ENCODE results near the gene JHY.

Gene JHY

DNA sequence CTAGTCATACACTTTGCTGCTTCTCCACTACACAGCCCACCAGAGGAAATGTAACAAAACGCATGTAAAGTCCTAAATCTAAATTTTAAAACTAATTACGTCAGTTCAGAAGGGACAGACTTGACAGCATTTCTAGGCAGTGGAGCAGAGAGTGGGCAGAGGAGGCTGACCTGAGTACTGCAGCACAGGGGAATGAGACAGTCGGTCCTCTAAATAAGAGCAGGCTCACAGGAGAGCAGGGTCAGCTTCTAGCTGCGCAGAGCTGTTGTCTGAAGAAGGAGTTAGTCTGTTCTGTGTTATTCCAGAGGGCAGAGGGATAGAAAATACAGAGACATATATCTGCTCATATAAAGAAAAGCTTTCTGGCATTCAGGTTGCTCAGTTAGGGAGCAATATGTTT lies 40.3 kb downstream of the JHY start:
- no peak for DNase-seq (ENCODE audit: low read depth)

DNA sequence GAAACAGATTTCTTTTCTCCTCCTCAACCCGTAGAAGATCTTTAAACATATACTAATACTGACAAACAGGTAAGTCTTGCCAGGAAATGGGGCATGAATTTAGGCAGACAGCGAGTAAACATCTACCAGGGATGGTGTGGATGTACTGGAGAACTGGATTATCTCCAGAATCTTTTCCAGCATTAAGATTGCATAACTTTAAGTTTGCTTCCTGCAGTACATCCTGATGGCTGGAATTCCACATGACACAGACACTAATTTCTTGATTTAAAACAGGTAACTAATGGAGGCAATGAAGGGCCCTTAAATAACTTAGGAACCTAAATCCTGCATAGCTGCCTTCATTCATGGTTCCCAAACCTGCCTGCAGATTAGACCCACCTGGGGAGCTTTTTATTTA lies 40.7 kb downstream of the JHY start:
- H3K4me3 ChIP-seq (ENCODE audit: low read depth, low read length), result no peak overlapping the region
- DNase-seq (ENCODE audit: low read depth), result no peak

More for the DNA sequence above, 40.3 kb downstream of the JHY start:
- no peak overlapping the region for H3K4me3 ChIP-seq (ENCODE audit: low read depth, low read length)

DNA sequence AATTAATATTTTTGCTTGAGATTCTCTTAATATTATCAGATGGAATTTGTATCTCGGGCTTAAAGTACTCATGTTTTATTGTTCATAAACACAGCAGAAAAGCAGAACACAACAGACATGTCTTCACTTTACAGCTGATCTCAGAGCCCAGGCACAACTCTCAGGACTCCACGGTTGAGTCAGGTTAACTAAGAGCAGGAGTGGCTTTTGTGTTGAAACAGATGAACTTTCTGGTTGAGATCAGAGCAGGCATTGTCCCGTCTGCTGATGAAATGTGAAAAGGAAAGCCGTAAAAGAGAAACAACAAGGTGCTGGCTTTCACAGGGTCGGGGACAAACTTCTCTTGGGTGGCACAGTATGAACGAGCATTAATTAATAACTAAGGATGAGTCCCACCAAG lies 49.0 kb downstream of the JHY start:
- no peak overlapping the region for H3K4me3 ChIP-seq (ENCODE audit: low read depth, low read length)
- no peak for DNase-seq (ENCODE audit: low read depth)

DNA sequence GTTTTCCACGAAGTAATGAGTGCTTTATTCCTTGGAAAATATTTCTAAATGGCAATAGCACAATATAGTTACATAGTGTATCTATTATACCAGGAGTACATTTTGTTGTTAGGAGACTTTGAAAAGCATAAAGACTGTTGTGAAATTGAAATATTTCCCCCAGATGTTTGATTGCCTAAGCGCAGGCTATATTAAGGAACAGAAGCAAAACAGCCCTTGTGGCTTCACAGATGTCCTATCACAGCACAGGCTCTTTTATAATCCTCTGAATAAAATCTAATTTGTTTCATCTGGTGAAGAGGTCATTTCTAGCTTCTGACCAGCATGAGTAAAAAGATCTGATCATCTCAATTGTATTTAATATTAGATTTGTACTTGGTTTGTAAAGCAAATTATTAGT lies 50.9 kb downstream of the JHY start:
- no peak for DNase-seq (ENCODE audit: low read depth)
- no peak overlapping the region for H3K4me3 ChIP-seq (ENCODE audit: low read depth, low read length)

DNA sequence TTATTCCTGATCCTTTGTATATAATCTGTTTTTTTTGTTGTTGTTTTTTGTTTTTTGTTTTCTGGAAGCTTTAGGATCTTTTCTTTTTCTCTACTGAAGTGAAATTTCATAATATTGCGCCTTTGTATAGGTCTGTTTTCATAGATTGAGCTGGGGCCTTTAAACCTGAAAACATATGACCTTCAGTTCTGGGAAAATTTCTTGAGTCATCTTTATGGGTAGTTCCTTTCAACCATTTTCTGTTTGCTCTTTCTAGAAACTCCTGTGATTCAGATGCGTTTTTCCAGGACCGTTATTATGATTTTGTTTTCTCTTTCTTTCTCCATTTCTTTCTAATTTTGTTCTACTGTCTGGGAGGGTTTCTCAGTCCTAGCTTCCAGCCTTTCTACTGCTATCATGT lies 55.4 kb downstream of the JHY start:
- no peak for DNase-seq (ENCODE audit: low read depth)
- H3K4me3 ChIP-seq (ENCODE audit: low read depth, low read length), result no peak overlapping the region

DNA sequence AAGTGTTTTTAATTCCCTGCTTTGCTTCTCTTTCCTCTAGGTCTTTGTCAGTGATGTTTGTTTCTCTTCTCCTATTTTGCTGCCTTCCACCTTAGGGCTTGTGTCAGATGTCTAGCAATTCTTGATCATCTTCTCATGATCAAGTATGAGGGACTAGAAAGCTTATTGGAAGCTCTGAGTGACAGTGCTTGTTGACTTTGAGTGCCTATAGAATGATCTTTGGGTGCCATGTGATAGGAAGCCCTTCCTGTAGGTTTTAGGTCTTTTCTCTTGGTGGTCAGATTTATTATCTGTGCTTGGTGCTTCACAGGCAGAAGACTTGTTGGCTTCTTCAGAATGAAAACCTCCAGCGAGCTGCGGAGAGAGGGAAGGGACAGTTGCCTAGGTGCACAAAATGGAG lies 56.0 kb downstream of the JHY start:
- no peak for DNase-seq (ENCODE audit: low read depth)

DNA sequence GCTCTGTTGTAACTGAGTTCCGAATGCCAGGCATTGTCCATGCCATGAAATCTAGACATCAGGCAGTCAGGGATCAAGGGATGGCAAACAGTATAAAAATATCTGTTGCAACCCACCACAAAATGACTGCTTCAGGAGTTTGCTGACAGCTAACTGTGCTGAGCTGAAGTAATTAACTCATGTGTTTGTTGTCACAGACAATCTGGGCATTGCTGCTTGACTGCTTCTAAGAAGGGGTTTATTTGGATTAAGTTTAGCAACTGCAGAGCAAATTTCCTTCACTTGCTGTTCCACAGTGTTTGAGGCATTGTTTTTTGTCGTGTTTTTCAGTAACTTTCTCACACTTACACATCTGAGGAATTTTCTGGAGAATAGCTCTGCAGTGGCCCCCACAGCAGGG lies 68.7 kb downstream of the JHY start:
- no peak overlapping the region for H3K4me3 ChIP-seq (ENCODE audit: low read depth, low read length)
- no peak for DNase-seq (ENCODE audit: low read depth)

More for the DNA sequence above, 56.0 kb downstream of the JHY start:
- no peak overlapping the region for H3K4me3 ChIP-seq (ENCODE audit: low read depth, low read length)

DNA sequence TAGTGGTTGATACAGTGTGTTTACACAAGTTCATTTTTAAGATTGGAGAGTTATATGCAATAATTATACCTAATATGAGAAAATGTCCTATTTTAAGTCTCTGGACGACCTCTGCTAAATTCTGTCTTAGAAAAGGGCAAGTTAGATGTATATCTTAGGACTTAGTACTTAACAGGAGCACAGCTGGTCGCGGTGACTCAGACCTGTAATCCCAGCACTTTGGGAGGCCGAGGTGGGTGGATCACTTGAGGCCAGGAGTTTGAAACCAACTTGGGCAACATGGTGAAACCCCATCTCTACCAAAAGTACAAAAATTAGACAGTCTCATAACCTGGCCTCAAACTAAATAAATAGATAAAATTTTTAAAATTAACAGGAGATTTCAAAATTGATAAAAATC lies 71.9 kb downstream of the JHY start:
- no peak for DNase-seq (ENCODE audit: low read depth)
- H3K4me3 ChIP-seq (ENCODE audit: low read depth, low read length), result no peak overlapping the region

DNA sequence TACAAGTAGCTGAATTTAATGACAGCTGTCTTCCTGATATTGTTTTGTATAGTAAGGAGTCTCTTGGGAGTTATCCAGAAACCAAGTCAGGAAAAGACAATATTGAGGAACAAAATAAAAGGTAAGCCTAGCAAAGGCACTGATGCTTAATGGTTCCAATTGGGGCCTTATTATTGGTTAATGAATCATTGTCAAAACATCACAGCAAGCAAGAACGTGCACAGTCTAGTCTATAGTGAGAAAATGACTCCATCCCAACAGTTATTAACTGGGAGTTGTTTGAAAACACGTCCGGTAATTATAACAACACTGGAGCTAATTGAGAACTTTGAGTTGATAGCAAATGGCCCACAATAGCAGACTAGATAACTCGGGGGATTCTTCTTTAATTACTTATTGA lies 81.4 kb downstream of the JHY start:
- no peak overlapping the region for H3K4me3 ChIP-seq (ENCODE audit: low read depth, low read length)

DNA sequence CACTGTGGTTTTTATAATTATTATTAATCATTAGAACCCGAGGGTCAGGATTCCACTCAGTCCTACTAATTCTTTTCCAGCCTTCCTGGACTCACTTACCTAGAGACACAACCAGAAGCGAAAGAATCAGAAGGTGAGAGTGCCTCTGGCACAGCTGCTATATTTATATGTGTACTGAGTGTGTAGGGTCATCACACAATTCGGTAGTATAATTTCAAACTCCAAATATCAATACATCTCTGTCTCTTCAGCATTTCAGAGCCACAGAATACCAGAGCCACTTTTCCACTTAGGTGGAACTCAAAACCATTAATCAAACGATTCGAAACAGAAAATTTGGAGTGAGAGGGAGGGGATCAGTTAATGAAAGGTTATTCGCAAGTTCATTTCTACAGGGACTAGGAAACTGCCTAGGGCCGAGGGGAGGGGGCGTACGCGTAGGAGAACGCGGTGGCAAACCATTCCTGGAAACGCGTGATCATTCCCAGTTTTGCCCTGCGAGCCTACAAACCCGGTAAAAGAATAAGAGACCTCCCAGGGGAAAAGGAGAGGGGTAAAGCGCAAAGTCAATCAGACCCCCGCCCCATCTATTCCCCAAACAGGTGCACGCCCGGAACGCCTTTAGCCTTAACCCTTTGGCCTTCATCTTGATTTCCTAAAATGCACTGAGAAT lies 93.6 kb downstream of the JHY start:
- H3K4me3 ChIP-seq (ENCODE audit: low read depth, low read length), result no peak overlapping the region
- no peak for DNase-seq (ENCODE audit: low read depth)

More for the DNA sequence above, 81.4 kb downstream of the JHY start:
- no peak for DNase-seq (ENCODE audit: low read depth)

DNA sequence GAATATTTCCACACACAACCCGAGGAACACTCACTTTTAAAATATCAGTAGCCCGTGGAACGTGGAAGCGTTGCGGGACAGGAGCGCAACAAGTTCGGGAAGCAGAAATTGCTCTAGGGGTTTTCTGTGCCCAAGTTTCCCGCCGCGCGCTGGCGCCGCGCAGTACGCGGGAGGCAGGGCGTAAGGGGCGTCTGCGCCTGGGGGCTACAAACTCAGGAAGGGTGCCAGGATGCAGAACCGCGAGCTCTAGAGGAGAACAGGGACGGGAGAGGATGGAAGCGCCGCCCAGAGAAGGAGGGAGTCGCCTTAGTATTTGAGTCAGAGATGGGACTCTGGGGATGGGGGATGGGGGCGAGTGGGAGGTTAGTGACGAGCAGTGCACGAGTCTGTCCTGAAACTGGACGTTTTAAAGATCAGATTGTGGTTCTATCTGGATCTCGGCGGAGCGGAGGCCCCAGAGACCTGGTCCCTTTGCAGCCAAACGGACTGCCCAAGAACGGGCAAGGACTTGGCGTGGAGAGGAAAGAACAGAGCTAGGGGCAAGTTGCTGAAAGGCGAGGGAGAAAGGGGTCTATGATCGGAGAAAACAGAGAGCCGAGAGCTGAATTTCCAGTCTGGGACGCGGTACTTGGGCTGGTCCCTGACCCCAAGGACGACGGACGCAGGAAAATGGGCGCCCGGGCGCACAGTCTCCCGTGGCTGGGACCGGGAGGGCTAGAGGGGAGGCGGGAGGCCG lies 94.3 kb downstream of the JHY start:
- no peak for DNase-seq (ENCODE audit: low read depth)
- H3K4me3 ChIP-seq (ENCODE audit: low read depth, low read length), result no peak overlapping the region

DNA sequence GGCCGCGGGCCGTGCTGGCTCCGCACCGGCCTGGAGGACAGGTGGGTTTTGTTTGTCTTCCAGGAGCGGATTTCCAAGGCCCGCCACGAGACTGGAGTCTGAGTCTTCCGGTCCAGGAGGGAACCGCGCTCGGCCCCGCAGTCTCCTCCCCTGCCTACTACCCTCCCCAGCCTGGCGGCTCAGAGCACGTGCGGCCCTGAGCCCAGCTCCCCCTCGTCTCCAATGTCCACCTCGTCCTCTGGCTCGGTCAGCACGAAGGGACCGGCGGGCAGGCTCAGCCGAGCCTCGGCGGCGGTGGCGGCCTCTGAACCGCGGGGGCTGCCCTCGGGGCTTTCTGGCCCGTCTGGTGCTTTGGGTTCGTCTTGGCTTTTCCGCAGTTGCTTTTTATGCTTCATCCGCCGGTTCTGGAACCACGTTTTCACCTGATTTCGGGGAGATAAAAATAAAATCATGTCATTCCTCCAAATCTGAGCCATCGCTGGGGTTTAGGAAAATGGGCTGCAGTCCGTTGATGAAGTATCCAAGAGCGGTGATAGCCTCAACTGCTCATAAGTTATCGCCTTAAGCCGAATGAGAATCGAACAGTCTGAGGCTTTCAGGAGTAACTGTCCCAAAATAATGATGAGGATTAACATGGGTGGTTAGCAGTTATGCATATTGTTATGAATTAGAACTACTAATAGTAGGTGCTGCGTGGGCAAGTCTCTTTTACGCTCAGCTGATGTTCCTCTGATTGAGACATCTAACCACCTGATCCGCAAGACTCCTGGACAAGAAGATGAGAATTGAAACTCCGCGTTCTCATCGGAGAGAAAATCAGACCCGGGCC lies 95.1 kb downstream of the JHY start:
- H3K4me3 ChIP-seq (ENCODE audit: low read depth, low read length), result no peak overlapping the region

DNA sequence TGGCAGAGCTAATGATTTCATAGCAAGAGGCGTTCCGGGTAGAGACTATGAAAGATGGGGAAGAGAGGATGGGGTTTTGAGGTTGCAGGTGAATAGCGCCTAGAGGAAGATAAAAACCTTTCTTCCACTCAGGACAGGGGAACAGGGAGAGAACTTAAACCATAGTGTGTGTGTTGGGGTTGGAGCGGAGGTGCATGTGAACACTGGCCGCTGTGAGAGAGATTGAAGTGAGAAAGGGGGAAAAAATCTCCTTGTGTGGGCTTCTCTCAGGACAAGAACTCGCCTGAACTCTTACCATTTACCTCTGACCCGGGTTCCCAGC lies 95.7 kb downstream of the JHY start:
- DNase-seq (ENCODE audit: low read depth), result no peak
- no peak overlapping the region for H3K4me3 ChIP-seq (ENCODE audit: low read depth, low read length)

More for the DNA sequence above, 95.1 kb downstream of the JHY start:
- DNase-seq (ENCODE audit: low read depth), result no peak

DNA sequence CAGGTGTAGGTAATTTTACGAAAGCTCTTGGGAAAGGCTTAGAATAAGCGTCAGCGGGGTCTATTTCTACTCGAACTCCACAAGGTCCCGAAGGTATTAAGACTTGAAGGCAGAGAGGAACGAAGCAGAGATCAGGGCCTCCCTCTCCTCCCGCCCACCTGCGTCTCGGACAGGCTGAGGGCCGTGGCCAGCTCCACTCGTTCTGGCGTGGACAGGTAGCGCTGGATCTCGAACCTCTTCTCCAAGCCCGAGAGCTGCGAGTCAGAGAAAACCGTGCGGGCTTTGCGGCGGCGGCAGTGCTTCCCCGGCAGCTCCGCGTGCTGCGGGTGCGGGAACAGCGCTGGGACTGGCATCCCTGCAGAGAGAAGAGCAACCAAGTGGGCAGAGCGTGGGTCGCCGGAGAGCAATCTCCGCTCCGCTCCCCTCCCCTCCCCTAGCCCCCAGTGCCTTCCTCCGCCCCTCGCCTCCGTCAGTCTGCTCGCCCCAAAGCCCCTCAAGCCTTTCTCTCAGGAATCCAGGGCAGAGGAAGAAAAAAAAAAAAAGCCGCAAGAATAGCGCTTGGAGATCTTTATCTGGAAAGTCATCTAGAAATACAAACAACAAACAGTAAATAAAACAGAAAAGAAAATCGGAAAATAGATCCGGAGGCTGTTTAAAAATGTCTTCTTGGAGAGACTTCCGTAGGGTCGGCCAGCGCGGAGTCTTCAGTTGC lies 96.7 kb downstream of the JHY start:
- H3K4me3 ChIP-seq (ENCODE audit: low read depth, low read length), result no peak overlapping the region
- DNase-seq (ENCODE audit: low read depth), result no peak

DNA sequence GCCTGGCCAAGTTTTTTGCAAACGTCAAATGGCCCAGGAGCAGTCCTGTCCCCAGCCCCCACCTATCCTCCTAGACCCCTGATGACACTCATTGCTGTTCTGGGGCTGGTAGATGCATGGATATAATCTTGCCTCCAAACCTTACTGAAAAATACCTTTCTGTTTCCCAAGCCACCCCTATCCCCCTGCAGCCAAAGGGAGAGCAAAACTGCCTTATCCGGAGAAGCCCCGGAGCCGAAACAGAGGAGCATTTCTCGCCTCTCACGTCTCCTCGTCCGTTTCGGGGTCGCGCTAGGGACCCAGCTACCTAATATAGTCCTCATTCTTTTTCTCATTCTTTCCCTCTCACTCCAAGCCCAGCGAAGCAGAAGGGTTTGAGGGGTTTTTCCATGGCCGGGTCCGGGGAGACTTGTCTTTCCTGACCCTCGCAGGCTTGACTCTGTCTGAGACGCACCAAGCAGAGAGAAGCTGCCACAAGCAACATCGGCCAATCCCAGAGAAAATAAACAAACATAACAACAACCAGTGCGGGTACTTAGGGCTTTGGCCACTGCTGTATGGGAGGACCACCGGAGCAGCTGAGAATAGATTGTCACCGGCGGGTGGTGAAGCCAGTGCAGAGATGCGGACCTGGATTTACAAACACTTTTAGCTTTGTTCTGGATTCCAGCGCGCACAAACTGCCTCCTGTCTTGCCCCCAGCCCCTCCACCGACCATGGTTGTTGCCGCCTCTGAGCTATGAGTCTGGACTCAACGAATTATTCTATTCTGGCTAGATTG lies 97.4 kb downstream of the JHY start:
- DNase-seq (ENCODE audit: low read depth), result no peak
- H3K4me3 ChIP-seq (ENCODE audit: low read depth, low read length), result no peak overlapping the region

DNA sequence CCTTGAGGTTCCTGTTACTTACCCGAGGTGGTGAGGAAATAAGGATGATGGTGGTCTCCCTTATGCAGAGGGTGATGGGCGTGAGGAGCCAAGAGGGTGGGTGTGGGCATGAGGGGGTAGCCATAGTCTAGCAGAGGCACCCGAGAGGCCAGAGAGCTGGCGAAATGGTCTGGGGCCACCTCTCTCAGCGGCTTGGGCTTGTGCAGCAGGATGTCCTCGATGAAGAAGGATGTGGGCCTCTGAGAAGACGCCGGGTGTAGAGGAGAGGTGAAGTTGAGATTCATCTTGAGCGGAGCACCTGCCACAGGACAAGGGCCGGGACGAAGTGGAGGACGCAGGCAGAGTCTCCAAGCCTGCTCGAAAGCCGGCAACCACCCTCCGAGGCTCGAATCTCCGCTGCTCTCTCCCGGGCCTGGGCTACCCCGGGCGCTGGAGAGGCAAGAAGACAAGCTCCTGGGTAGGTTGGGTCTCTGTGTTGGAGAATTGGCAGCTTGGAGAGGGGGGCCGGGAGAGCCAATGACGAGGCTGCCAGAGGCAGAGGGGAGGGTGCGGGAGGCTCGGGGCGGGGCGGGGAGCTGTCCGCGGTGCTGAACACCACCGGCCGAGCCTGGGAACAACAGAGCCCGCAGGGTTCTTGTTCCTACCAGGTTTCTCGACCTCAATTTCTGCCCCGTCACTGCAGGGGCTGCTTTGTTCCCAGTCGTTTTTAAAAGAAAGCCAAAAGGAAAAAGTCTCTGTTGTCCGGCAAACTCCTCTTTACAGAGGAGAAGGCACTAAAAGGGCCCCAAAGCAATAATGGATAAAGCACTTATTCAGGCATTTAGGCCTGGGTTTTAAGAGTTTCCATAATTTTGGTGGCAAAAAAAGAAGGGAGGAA lies 99.1 kb downstream of the JHY start, which contains the start of gene BSX:
Gene BSX (minus strand): TSS at position 447 of the 877 bp plus-strand sequence. CDS start 163 bp downstream, at position 284.
- DNase-seq (ENCODE audit: low read depth), result no peak
- no peak within 1 kb of the TSS for H3K4me3 ChIP-seq (ENCODE audit: low read depth, low read length)

DNA sequence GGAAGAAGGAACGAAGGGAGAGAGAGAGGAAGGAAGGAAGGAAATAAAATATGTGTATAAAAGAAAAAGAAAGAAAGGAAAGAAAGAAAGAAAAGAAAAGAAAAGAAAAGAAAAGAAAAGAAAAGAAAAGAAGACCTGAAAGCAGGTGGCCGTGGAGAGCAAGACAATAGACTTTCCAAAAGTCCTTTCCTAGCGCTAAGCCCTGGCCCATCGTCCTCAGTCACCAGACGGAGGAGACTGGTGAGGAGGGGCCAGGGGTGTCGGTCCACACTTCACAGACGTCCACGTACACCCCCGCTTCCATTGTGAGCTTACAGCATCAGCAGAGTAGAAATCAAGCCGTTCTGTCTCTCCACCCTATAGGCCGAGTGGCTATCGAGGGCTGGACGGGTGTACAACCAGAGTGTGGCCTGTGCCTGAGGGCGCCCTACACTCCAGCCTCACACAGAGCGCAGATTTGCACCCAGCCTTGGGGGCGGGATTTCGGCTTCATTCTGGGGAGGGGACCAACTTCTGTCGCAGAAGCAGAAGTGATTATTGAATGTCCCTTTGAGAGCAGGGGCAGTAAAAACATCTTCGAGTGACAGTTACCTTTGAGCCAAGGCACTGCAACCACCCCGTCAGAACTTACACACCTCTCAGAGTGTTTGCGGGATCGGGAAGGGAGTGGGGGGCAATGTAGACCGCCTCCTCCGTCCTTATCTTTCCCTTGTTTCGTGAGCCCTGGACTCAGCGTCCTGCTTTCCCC lies 101.1 kb downstream of the JHY start:
- H3K4me3 ChIP-seq (ENCODE audit: low read depth, low read length), result peak overlapping the region; percentile 63
- DNase-seq (ENCODE audit: low read depth), result no peak

Measured in skeletal muscle cell (primary cell).